IMR-90 (cell line): ENCODE data around the gene APCDD1.

Experiments used
- BHLHE40 ChIP-seq: fragments of 150-350 bp; IDR thresholded peaks from 2 replicates; pipeline ENCODE4 v1.6.1; 2016; ENCODE audit warnings: mild to moderate bottlenecking, low read depth, low read length
- CEBPB ChIP-seq: IDR thresholded peaks from 2 replicates; pipeline ENCODE4 v1.6.1; 2012; ENCODE audit warnings: low read depth, low read length, improper control_type of control experiment
- CHD1 ChIP-seq: IDR thresholded peaks from 2 replicates; pipeline ENCODE4 v1.6.1; 2012; ENCODE audit warnings: low read depth, low read length, improper control_type of control experiment
- ELK1 ChIP-seq: fragments of 150-350 bp; IDR thresholded peaks from 2 replicates; pipeline ENCODE4 v1.6.1; 2016; ENCODE audit warnings: low read depth, mild to moderate bottlenecking, low read length, moderate library complexity, borderline replicate concordance
- FOS ChIP-seq: fragments of 150-350 bp; IDR thresholded peaks from 2 replicates; pipeline ENCODE4 v1.6.1; 2016; ENCODE audit warnings: low read depth, low read length
- MXI1 ChIP-seq: IDR thresholded peaks from 2 replicates; pipeline ENCODE4 v1.6.1; 2012; ENCODE audit warnings: low read depth, mild to moderate bottlenecking, low read length, moderate library complexity, borderline replicate concordance
- NFE2L2 ChIP-seq: fragments of 150-350 bp; IDR thresholded peaks from 2 replicates; pipeline ENCODE4 v1.6.1; 2016; ENCODE audit warnings: low read depth, mild to moderate bottlenecking, low read length
- POLR2A ChIP-seq: IDR thresholded peaks from 2 replicates; pipeline ENCODE4 v1.6.1; 2012; ENCODE audit warnings: mild to moderate bottlenecking, low read depth, low read length
- RAD21 ChIP-seq: IDR thresholded peaks from 2 replicates; pipeline ENCODE4 v1.6.1; 2012; ENCODE audit warnings: low read length, improper control_type of control experiment
- RCOR1 ChIP-seq: IDR thresholded peaks from 2 replicates; pipeline ENCODE4 v1.6.1; 2012; ENCODE audit warnings: mild to moderate bottlenecking, low read length, improper control_type of control experiment; ENCODE audit not compliant: insufficient replicate concordance
- USF2 ChIP-seq: fragments of 150-350 bp; IDR thresholded peaks from 2 replicates; pipeline ENCODE4 v1.6.1; 2017; ENCODE audit warnings: mild to moderate bottlenecking, antibody characterized with exemption, low read length, low read depth
- TF ChIP-seq, protein P1 (sequence below): conservative IDR thresholded peaks from 2 replicates; pipeline ENCODE4 v1.5.1; 2012; ENCODE audit warnings: mild to moderate bottlenecking, low read depth, low read length, improper control_type of control experiment

- TF ChIP-seq MXI1 (no peak), RCOR1 (no peak), CEBPB (no peak), POLR2A (no peak), RAD21 (no peak), NFE2L2 (no peak), ELK1 (no peak), CHD1 (no peak), USF2 (no peak), BHLHE40 (no peak), FOS (no peak)
- TF ChIP-seq, protein P1, sequence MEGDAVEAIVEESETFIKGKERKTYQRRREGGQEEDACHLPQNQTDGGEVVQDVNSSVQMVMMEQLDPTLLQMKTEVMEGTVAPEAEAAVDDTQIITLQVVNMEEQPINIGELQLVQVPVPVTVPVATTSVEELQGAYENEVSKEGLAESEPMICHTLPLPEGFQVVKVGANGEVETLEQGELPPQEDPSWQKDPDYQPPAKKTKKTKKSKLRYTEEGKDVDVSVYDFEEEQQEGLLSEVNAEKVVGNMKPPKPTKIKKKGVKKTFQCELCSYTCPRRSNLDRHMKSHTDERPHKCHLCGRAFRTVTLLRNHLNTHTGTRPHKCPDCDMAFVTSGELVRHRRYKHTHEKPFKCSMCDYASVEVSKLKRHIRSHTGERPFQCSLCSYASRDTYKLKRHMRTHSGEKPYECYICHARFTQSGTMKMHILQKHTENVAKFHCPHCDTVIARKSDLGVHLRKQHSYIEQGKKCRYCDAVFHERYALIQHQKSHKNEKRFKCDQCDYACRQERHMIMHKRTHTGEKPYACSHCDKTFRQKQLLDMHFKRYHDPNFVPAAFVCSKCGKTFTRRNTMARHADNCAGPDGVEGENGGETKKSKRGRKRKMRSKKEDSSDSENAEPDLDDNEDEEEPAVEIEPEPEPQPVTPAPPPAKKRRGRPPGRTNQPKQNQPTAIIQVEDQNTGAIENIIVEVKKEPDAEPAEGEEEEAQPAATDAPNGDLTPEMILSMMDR: no peak
Observed at GRCh38 chr18:10511236-10511635, 56.8 kb downstream of the APCDD1 start.
